HCT116 (cell line): ENCODE results near the gene MRPL9. TPM values are rescaled to one million over a fixed set of nuclear protein-coding genes. Genes with fewer than 3 reads are reported as not detected.

Experiments used
- ATAC-seq: fragments of 200-7000 bp; cut with Tn5 transposase; 2 replicates; pipeline ENCODE4 v1.9.1; 2020; ENCODE audit warnings: mild to moderate bottlenecking, moderate library complexity
- BruUV-seq: library from RNA; stranded (reverse); fragments of 400-500 nt; replicated peaks from 2 replicates; lab custom pipeline; 2021; lab: Mats Ljungman, UMichigan
- CTCF ChIA-PET: fragments of 300-600 bp; sonication (Branson Sonifier 250); formaldehyde crosslinking; loops from one replicate; lab custom pipeline; 2021; ENCODE audit warnings: antibody characterized with exemption; lab: Charles Lee
- POLR2A ChIA-PET: fragments of 300-600, 350-600 bp; sonication (Branson Sonifier 250); formaldehyde crosslinking; loops from one replicate; lab custom pipeline; 2021; ENCODE audit warnings: antibody characterized with exemption; lab: Charles Lee
- RAD21 ChIA-PET, 2 experiments: fragments of 300-600 bp; sonication (Branson Sonifier 250); formaldehyde crosslinking; loops; one replicate each; lab custom pipeline; 2023; ENCODE audit warnings: low total read pairs in 2 of 2; ENCODE audit not compliant: uncharacterized antibody in 2 of 2, unreplicated experiment in 2 of 2, low non-redundant PET in 1 of 2; lab: Charles Lee
- DNase-seq: peaks from one replicate; pipeline ENCODE4 v3.0.0-alpha.2; 2010; ENCODE audit warnings: low read depth, low spot score
- H2AFZ ChIP-seq: fragments of 200-600 bp; shearing (Covaris generic), sonication (generic); 2 replicates; pipeline ENCODE4 v1.6.1; 2017; ENCODE audit warnings: low read depth, mixed run types, mixed read lengths, antibody characterized with exemption, low read length; ENCODE audit not compliant: poor library complexity, severe bottlenecking
- H3K27ac ChIP-seq: 2 replicates; pipeline ENCODE4 v1.5.1; 2012; ENCODE audit warnings: low read depth, low read length
- H3K27me3 ChIP-seq: fragments of 200-600 bp; sonication (generic); 2 replicates; pipeline ENCODE4 v1.6.1; 2016; ENCODE audit warnings: mixed run types, low read length, mixed read lengths; ENCODE audit not compliant: insufficient read depth
- H3K36me3 ChIP-seq, 2 experiments: fragments of 200-500 bp in 1 of 2; fragments of 200-600 bp in 1 of 2; sonication (Bioruptor generic) in 1 of 2; sonication (generic) in 1 of 2; 2 replicates each; pipeline versions ENCODE4 v1.5.1 to v1.6.1; 2014 to 2016; ENCODE audit warnings: low read length in 2 of 2, inconsistent platforms in 1 of 2, mixed read lengths in 1 of 2, mixed run types in 1 of 2; ENCODE audit not compliant: insufficient read depth in 2 of 2, control insufficient read depth in 1 of 2
- H3K4me1 ChIP-seq, 2 experiments: fragments of 200-600 bp in 1 of 2; sonication (generic) in 1 of 2; 2 replicates each; pipeline versions ENCODE4 v1.5.1 to v1.6.1; 2012 to 2017; ENCODE audit warnings: low read length in 2 of 2, inconsistent platforms in 1 of 2, mild to moderate bottlenecking in 1 of 2, mixed read lengths in 1 of 2, mixed run types in 1 of 2, moderate library complexity in 1 of 2; ENCODE audit not compliant: insufficient read depth in 2 of 2, control insufficient read depth in 1 of 2
- H3K4me2 ChIP-seq: fragments of 200-600 bp; sonication (generic); 2 replicates; pipeline ENCODE4 v1.6.1; 2017; ENCODE audit warnings: mixed run types, low read length, mixed read lengths
- H3K4me3 ChIP-seq, 2 experiments: fragments of 200-600 bp in 1 of 2; sonication (generic) in 1 of 2; replicated peaks in 1 of 2; 2 replicates each; pipeline ENCODE4 v1.5.1; 2011 to 2016; ENCODE audit warnings: low read length in 2 of 2, control low read depth in 1 of 2, low read depth in 1 of 2, mild to moderate bottlenecking in 1 of 2, mixed read lengths in 1 of 2, mixed run types in 1 of 2
- H3K79me2 ChIP-seq: fragments of 200-600 bp; sonication (generic); 2 replicates; pipeline ENCODE4 v1.6.1; 2017; ENCODE audit warnings: mild to moderate bottlenecking, mixed run types, low read length, moderate library complexity, mixed read lengths; ENCODE audit not compliant: insufficient read depth
- H3K9ac ChIP-seq: fragments of 200-600 bp; sonication (generic); 2 replicates; pipeline ENCODE4 v1.6.1; 2016; ENCODE audit warnings: low read length, mixed read lengths
- H3K9me2 ChIP-seq: fragments of 200-600 bp; sonication (generic), shearing (Covaris generic); 2 replicates; pipeline ENCODE4 v1.6.1; 2017; ENCODE audit warnings: mixed run types, mild to moderate bottlenecking, moderate library complexity; ENCODE audit not compliant: insufficient read depth
- H3K9me3 ChIP-seq, 2 experiments: fragments of 200-500 bp in 1 of 2; fragments of 200-600 bp in 1 of 2; sonication (Bioruptor generic) in 1 of 2; sonication (generic) in 1 of 2; 2 replicates each; pipeline ENCODE4 v1.6.1; 2014 to 2017; ENCODE audit warnings: low read length in 2 of 2, mixed read lengths in 2 of 2, inconsistent platforms in 1 of 2, low read depth in 1 of 2, mild to moderate bottlenecking in 1 of 2, mixed run types in 1 of 2, moderate library complexity in 1 of 2; ENCODE audit not compliant: control insufficient read depth in 1 of 2, insufficient read depth in 1 of 2
- H4K20me1 ChIP-seq: fragments of 200-600 bp; sonication (generic), shearing (Covaris generic); 2 replicates; pipeline ENCODE4 v1.6.1; 2017; ENCODE audit warnings: mixed run types, mild to moderate bottlenecking, moderate library complexity; ENCODE audit not compliant: insufficient read depth
- ATF3 ChIP-seq: IDR thresholded peaks from 2 replicates; pipeline ENCODE4 v1.6.1; 2012
- CTCF ChIP-seq, 3 experiments: fragments of 200-600 bp in 1 of 3; sonication (generic) in 1 of 3; IDR thresholded peaks in 2 of 3; conservative IDR thresholded peaks in 1 of 3; 2 replicates each; pipeline ENCODE4 v1.5.1; 2012 to 2017; ENCODE audit warnings: low read depth in 2 of 3, low read length in 2 of 3, antibody characterized with exemption in 1 of 3, borderline replicate concordance in 1 of 3, control low read depth in 1 of 3, mild to moderate bottlenecking in 1 of 3, mixed read lengths in 1 of 3, mixed run types in 1 of 3, moderate library complexity in 1 of 3; ENCODE audit not compliant: insufficient read depth in 1 of 3
- FOSL1 ChIP-seq: IDR thresholded peaks from 2 replicates; pipeline ENCODE4 v1.6.1; 2012; ENCODE audit warnings: low read depth
- REST ChIP-seq: IDR thresholded peaks from 2 replicates; pipeline ENCODE4 v1.6.1; 2012; ENCODE audit warnings: low read depth
- intact Hi-C: fragments of 100-400 bp; cut with micrococcal nuclease; formaldehyde crosslinking; loops from 2 replicates; pipeline ENCODE4 v1.10.0; 2022
- total RNA-seq: library from RNA; stranded (reverse); gene quantifications from one replicate; pipeline ENCODE4 v1.2.1, GENCODE V29; 2021; ENCODE audit not compliant: unreplicated experiment

MRPL9 gene
- total RNA-seq, 1 experiment from 2014 or later = 94.5 TPM

GRCh38 chr1:151809985-151810556 lies 46.8 kb upstream of the MRPL9 start:
- no peaks in the 10 kb centered on the region for H3K36me3 ChIP-seq
- no TSS peak for BruUV-seq
- no peak for DNase-seq
- no peak overlapping the region for H3K27ac ChIP-seq
- no peaks in the 10 kb centered on the region for H3K79me2 ChIP-seq
- no peak for TF ChIP-seq REST
- TF ChIP-seq ATF3 = no peak
- no peak for TF ChIP-seq CTCF (IDR thresholded peaks at IDR 0.05 in 2 of 3, conservative IDR thresholded peaks at IDR 0.05 in 1 of 3; ENCODE audit: borderline replicate concordance in 1 of 3, insufficient read depth in 1 of 3, low read depth in 2 of 3, low read length in 2 of 3)
- no peak for TF ChIP-seq FOSL1
- H3K4me3 ChIP-seq = no peak overlapping the region
- no peaks in the 10 kb centered on the region for H3K4me1 ChIP-seq
- H4K20me1 ChIP-seq = no peaks in the 10 kb centered on the region
- H3K27me3 ChIP-seq = peaks cover 11% of the 10 kb centered on the region; the same call in 1 of the 2 replicates
- no peak overlapping the region for H3K4me2 ChIP-seq
- H3K9me3 ChIP-seq = no peaks in the 10 kb centered on the region
- ChIA-PET POLR2A (no interaction called here), RAD21 (no interaction called here), CTCF (no interaction called here)
- ATAC-seq = no peak
- H3K9me2 ChIP-seq = no peaks in the 10 kb centered on the region
- H3K9ac ChIP-seq = no peak overlapping the region
- intact Hi-C loops = no loop called here
- H2AFZ ChIP-seq = no peak overlapping the region
